HG03066 (cell line): ENCODE results near the gene CAMK1.
"Not testable (repeated sequence)": the region's sequence is repeated elsewhere in the genome, so short reads cannot be mapped to it uniquely, and the experiment has no call there.

Source experiments
- ATAC-seq: cut with Tn5 transposase; IDR thresholded peaks from one replicate; pipeline ENCODE4 v1.9.1; 2021; ENCODE audit warnings: low read depth; ENCODE audit not compliant: unreplicated experiment

The CAMK1 gene

GRCh38 chr3:9777694-9778021 is 7.9 kb upstream of the CAMK1 start:
- ATAC-seq, result no peak

DNA sequence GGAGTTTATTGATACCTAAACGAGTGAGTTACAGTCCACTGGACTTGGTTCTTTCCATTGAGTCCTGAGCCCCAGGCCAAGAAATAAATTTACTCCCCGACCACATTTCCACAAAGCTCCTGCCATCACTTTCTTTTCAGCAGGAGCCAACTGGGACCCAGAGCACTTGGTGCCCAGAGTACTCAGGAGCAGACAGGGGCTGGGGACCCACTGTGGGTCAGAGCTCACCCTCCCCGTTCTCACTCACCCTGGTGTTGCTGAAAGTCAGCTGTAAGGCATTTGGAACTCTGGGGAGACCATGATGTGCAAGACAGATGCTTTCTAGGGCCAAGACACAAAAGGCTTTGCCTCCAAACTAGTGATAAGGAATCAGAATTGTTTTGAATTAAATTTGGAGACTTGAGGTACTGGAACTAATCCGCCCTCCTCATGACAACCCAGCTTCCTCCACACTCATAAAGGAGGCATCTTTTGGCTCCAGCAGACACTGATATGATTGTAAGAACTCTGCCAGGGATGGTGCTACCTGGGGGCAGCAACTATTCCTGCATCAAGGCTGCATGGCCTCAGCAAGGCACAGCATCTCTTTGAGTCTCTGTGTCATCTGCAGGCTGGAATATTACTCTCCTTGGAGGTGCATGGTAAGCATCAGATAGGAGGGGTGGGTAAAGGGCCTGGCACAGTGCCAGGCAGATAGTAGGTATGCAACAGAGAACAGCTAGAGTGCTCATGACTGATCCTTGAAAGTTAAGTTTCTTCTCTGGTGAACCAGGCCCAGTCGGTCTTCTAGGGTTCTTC is 7.3 kb upstream of the CAMK1 start:
- no peak for ATAC-seq

DNA sequence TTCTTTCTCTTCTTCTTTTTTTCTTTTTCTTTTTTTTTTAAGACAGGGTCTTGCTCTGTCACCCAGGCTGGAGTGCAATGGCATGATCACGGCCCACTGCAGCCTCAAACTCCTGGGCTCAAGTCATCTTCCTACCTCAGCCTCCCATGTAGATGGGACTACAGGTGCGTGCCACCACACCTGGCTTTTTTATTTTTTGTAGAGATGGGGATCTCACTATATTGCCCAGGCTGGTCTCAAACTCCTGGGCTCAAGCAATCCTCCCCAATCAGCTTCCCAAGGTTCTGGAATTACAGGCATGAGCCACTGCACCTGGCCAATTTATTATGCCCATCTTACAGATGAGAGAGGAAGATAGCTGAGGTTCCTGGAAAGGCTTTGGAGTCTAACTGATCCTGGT is 1.3 kb upstream of the CAMK1 start:
- ATAC-seq, result not testable (repeated sequence)

GRCh38 chr3:9770276-9770812 is 597 bp upstream of the CAMK1 start:
- no peak for ATAC-seq

GRCh38 chr3:9769012-9769411 is 735 bp downstream of the CAMK1 start:
- ATAC-seq, result no peak

- ATAC-seq, result no peak
These were observed 1.5 kb downstream of the CAMK1 start for GRCh38 chr3:9768141-9768775.

DNA sequence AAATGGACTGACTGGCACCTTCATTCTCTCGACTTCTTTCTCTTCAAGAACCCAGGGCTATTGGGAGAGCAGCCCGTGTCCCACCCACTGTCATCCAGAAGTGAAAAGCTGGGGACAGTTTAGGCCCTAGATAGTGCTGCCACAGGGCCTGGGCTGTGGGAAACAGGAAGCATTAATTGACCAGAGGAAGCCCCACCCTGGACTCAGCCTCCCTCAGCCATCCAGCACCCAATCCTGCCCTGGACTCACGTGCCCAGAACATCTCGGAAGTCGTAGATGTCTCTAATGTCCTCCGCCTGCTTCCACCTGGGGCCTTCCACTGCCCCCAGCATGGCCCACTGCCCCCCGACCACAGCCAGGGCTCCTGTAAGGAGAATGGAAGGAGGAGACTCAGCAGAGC is 2.3 kb downstream of the CAMK1 start:
- no peak for ATAC-seq

DNA sequence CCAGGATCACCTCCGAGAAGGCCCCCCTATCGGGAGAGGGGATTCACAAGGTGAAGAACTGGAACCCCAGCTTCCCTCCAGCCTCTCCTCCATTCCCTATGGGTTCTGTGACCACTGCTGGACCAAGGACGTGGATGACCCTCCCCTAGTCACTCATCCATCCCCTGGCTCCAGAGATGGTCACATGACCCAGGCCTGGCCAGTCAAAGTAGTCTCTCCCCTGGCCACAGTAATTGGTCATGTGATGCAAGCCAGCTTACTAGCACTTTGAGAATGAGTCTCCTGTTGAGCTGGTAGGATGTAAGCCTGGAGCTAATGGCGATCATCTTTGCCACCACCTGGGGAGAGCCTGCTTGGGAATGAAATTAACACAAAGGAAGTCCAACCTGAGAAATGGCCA is 3.9 kb downstream of the CAMK1 start:
- no peak for ATAC-seq

GRCh38 chr3:9762871-9763270 is 6.9 kb downstream of the CAMK1 start:
- no peak for ATAC-seq

DNA sequence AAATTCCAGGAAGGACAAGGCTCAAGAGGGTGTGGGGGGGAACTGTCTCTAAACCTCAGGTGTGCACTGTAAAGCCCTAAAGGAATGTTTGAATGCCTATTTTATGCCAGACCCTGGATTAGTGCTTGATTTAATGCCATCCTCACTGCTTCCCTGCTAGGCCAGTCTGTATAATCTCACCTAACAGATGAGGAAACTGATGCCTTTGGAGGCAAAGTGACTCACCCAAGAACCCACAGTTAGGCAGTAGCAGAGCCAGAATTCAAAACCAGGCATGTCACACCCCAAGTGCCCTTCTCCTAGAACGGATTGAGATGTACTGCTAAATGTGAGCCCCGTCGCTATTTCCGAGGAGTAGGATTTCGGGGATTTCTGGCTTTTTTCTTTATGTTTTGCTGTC is 7.8 kb downstream of the CAMK1 start:
- no peak for ATAC-seq

DNA sequence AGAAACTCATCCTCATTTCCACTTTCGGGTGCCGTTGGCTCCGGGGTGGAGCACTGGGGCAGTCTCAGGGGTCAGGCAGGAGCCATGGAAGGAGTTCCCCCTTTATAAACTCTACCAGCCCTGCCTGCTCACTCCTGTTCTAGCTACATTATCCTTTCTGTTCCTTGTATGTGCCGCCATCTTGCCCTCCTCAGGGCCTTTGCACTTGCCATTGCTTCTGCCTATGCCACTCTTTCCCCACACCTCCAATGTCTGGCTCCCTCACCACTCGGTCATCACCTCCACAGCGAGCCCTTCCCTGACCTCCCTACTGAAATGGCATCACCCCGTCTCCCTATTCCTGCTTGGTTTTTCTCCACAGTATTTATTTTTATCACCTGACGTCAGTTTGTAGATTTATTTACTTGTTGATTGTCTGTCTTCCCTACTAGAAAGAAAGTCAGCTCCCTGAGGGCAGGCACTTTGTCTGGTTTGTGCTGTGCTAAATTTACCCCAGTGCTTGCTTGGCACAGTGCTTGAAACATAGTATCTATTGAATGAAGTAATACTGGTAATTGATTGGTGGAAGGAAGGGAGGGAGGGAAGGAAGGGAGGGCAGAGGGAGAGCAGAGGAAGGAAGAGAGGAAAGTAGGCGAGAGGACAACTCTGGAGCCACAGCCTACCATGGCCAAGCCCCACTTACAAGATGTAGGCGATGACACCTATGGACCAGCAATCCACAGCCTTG is 8.8 kb downstream of the CAMK1 start:
- no peak for ATAC-seq

GRCh38 chr3:9757427-9757826 is 12.3 kb downstream of the CAMK1 start:
- ATAC-seq, result no peak

- ATAC-seq, result no peak
These were observed 15.1 kb downstream of the CAMK1 start for GRCh38 chr3:9754678-9755077.

GRCh38 chr3:9750556-9751411 is 19.0 kb downstream of the CAMK1 start:
- no peak for ATAC-seq

- peak; percentile 91 for ATAC-seq
These were observed 19.8 kb downstream of the CAMK1 start, which contains the start of gene OGG1 for GRCh38 chr3:9749645-9750555. Gene OGG1 (plus strand): TSS chr3:9749952. CDS start chr3:9750287, 335 bp downstream.

GRCh38 chr3:9749296-9749644 is 20.5 kb downstream of the CAMK1 start:
- no peak for ATAC-seq

GRCh38 chr3:9748031-9748430 is 21.7 kb downstream of the CAMK1 start:
- ATAC-seq, result no peak

DNA sequence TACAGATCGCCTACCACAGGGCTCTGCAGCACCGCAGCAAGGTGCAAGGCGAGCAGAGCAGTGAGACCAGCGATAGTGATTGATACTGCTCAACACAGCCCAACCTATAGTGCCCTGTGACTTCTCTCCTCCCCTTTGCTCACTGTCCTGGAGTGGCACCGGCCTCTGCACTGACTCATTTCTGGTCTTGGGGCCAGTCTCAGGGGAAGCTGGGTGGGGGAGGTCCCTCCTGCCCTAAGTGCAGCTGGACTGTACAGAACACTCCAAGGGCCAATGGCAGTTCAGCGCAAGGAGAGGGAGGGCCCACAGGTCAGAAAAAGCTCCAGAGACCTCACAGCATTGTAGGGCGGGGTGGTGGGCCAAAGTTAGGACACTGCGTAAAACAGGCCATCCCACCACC is 22.5 kb downstream of the CAMK1 start:
- no peak for ATAC-seq

GRCh38 chr3:9746330-9746729 is 23.4 kb downstream of the CAMK1 start:
- ATAC-seq, result no peak

- ATAC-seq, result no peak
These were observed 24.2 kb downstream of the CAMK1 start for GRCh38 chr3:9745521-9745920.
